ENCODE data around the gene GLT8D1. TPM values are rescaled to one million over a fixed set of nuclear protein-coding genes. Genes with fewer than 3 reads are reported as not detected.

The GLT8D1 gene
- total and polyA plus RNA-seq, 8 donors, result 46.9 to 113 (median 107) TPM

DNA sequence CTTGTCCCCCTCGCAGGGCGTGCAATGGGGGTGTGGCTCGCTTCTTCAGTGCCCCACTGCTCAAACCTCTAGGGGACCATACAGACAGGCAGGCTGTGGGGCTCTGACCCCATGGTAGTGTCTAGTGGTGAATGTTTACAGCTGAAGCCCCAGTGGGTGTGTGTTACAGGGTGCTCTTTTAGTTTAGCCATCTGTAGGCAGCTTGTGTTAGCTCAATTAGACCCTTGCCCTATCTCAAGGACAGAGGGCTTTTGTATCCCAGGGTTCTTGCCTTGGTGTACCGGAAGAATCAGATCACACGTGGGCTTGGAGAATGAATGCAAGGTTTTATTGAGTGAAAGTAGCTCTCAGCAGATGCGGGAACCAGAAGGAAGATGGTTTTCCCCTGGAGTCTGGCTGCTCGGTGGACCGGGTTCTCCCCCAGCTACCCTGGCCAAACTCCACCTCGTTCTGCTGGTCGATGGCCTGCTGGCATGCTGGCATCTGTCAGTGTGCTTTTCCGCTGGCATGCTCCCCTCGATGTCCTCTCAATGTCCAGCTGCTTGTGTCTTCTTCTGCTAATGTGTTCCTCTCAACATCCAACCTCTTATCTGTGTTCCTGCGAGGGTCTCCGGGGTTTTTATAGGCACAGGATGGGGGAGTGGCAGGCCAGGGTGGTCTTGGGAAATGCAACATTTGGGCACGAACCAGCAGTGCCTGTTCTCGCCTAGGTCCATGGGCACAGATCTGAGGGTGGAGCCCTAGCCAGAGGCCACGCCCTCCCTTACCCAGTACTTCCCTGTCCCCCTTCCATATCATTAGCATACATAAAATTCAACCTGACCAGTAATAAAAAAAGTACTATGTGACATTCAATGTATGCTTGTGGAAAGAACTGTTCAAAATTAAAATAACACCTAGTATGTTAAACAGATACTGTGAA lies 7.0 kb upstream of the GLT8D1 start:
- Histone ChIP-seq H3K9me3 (no peaks in the 10 kb centered on the region), H3K36me3 (peaks cover 0 to 31% of the 10 kb centered on the region in 2 donors), H3K27ac (no peak overlapping the region), H3K4me1 (peaks cover 4 to 6% of the 10 kb centered on the region in 2 donors), H3K4me3 (no peak overlapping the region), H3K27me3 (no peaks in the 10 kb centered on the region)
- intact Hi-C loops (cut with DNase I), result no loop called here
- no peak for ATAC-seq
- TF ChIP-seq, protein P1, sequence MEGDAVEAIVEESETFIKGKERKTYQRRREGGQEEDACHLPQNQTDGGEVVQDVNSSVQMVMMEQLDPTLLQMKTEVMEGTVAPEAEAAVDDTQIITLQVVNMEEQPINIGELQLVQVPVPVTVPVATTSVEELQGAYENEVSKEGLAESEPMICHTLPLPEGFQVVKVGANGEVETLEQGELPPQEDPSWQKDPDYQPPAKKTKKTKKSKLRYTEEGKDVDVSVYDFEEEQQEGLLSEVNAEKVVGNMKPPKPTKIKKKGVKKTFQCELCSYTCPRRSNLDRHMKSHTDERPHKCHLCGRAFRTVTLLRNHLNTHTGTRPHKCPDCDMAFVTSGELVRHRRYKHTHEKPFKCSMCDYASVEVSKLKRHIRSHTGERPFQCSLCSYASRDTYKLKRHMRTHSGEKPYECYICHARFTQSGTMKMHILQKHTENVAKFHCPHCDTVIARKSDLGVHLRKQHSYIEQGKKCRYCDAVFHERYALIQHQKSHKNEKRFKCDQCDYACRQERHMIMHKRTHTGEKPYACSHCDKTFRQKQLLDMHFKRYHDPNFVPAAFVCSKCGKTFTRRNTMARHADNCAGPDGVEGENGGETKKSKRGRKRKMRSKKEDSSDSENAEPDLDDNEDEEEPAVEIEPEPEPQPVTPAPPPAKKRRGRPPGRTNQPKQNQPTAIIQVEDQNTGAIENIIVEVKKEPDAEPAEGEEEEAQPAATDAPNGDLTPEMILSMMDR (IDR thresholded peaks at IDR 0.05), result no peak
- DNase-seq, result no peak

DNA sequence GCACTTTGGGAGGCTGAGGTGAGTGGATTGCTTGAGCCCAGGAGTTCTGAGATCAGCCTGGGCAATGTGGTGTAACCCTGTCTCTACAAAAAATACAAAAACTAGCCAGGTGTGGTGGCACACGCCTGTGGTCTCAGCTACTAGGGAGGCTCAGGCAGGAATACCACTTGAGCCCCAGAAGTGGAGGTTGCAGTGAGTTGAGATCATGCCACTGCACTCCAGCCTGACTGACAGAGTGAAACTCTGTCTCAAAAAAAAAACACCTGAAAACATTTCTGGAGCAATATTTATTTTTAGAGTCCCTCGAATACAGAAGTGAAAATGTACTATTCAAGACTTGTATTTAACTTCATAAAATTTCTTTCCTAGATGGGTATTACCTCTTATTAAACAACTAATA lies 4.9 kb upstream of the GLT8D1 start:
- intact Hi-C loops (cut with DNase I), result no loop called here
- no peak for ATAC-seq

DNA sequence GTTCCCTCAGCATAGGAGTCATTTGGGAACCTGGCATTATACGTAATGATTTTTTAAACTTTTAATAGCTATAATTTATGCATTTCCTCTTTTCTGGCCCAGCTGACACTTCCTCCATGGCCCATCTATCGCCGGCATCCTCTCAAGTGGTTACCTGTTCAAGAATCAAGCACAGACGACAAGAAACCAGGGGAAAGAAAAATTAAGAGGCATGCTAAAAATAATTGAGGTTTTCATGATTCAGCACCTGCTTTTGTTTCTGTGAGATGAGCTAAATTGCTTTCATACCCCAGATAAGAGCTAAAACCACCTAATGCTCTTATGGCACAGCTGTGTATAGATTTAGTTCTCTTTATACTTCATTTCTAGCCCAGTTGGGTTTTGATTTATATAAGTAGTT lies 2.0 kb upstream of the GLT8D1 start:
- H3K27ac ChIP-seq, result no peak overlapping the region
- peaks cover 0 to 31% of the 10 kb centered on the region in 2 donors for H3K36me3 ChIP-seq
- intact Hi-C loops (cut with DNase I), result no loop called here
- TF ChIP-seq, protein P1 (IDR thresholded peaks at IDR 0.05), result no peak
- peak overlapping the region in 1 of 2 donors; percentile 94 for H3K4me3 ChIP-seq
- ATAC-seq (no peak), DNase-seq (no peak)
- peaks cover 23 to 39% of the 10 kb centered on the region in 2 donors for H3K4me1 ChIP-seq
- no peaks in the 10 kb centered on the region for H3K27me3 ChIP-seq
- H3K9me3 ChIP-seq, result no peaks in the 10 kb centered on the region

More for the DNA sequence above, 4.9 kb upstream of the GLT8D1 start:
- no peak overlapping the region for H3K4me3 ChIP-seq
- no peaks in the 10 kb centered on the region for H3K27me3 ChIP-seq
- H3K9me3 ChIP-seq, result no peaks in the 10 kb centered on the region
- TF ChIP-seq, protein P1 (IDR thresholded peaks at IDR 0.05), result no peak
- DNase-seq, result no peak
- H3K27ac ChIP-seq, result no peak overlapping the region
- H3K36me3 ChIP-seq, result peaks cover 0 to 31% of the 10 kb centered on the region in 2 donors
- H3K4me1 ChIP-seq, result peaks cover 11 to 17% of the 10 kb centered on the region in 2 donors

DNA sequence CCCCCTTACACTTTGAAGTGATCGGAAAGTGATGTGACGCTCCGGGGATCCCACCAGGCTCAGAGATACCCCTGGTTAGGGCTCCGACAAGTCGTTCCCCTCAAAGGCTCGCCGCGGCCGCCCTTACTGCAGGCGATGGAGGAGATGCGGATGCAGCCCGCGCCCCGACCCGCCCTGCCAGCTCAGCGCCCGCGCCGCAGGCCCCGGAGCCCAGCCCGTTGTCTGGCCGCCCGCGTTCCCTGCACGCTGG lies 228 bp downstream of the GLT8D1 start:
- peak overlapping the region; percentile 87 to 91 for H3K27ac ChIP-seq
- H3K4me1 ChIP-seq, result peaks cover 23 to 39% of the 10 kb centered on the region in 2 donors
- ATAC-seq (no peak), DNase-seq (no peak)
- H3K4me3 ChIP-seq, result peak overlapping the region; percentile 94 to 99
- intact Hi-C loops (cut with DNase I), result no loop called here
- no peaks in the 10 kb centered on the region for H3K9me3 ChIP-seq
- H3K27me3 ChIP-seq, result no peaks in the 10 kb centered on the region
- TF ChIP-seq, protein P1 (IDR thresholded peaks at IDR 0.05), result no peak
- H3K36me3 ChIP-seq, result peaks cover 0 to 23% of the 10 kb centered on the region in 2 donors

DNA sequence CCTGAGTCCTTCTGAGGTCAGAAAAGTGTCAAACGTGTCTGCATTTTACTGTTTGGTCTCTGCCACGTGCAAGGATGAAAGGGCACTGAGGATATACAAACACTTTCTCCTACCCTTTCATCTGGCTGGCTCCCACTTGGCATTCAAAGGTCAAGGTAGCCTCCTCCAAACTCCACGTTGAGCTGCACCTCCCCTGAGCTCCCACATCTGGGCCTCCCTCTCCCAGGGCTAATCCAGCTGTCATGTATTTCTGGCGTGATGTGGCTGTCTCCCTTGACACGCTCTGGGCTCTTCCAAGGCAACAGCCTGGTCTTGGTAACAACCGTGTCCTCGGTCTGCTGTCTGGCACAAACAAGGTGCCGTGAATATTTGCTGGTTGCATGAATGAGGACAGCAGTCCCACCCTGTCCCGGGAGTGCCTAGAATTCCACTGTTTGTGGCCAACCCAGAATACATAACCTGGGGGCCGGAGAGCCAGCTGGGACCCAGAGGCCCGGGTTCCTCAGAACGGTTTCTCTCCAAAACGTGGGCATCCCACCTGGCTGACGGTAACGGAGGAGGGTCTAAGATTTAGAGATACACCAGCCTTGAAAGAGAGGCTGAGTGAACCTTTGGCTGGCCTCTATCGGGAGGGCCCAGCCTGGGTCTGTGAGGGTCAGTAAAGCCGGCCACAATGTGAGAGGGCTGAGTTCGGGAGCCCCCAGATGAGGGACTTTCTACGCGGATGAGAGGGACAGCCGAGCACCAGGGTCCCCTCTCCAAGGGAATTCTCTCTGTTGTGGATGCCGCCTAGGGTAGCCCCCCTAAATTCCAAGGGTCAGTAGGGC lies 767 bp downstream of the GLT8D1 start:
- intact Hi-C loops (cut with DNase I), result no loop called here
- ATAC-seq, result peak; percentile 13
- Histone ChIP-seq H3K27me3 (no peaks in the 10 kb centered on the region), H3K4me1 (peaks cover 23 to 39% of the 10 kb centered on the region in 2 donors), H3K4me3 (peak overlapping the region; percentile 94 to 99), H3K9me3 (no peaks in the 10 kb centered on the region), H3K27ac (peak overlapping the region; percentile 87 to 91), H3K36me3 (peaks cover 0 to 24% of the 10 kb centered on the region in 2 donors)
- TF ChIP-seq, protein P1 (IDR thresholded peaks at IDR 0.05), result no peak
- no peak for DNase-seq
